Activated CD8-positive, alpha-beta memory T cell treated with anti-CD3 and anti-CD28 coated beads for 1 hour (primary cell): ENCODE measurements around the gene GNE.
"Not testable (repeated sequence)": the region's sequence is repeated elsewhere in the genome, so short reads cannot be mapped to it uniquely, and the experiment has no call there.

Experiments used
- DNase-seq, 2 donors: peaks; one replicate each; pipeline ENCODE4 v3.0.0-alpha.2; 2020; ENCODE audit warnings: low read depth in 1 of 2; ENCODE audit errors: extremely low read depth in 1 of 2

GNE gene

GRCh38 chr9:36208521-36209253 is 49.6 kb downstream of the GNE start:
- DNase-seq: no peak

GRCh38 chr9:36207546-36208012 is 50.7 kb downstream of the GNE start:
- no peak for DNase-seq

GRCh38 chr9:36207016-36207415 is 51.2 kb downstream of the GNE start:
- no peak for DNase-seq

DNA sequence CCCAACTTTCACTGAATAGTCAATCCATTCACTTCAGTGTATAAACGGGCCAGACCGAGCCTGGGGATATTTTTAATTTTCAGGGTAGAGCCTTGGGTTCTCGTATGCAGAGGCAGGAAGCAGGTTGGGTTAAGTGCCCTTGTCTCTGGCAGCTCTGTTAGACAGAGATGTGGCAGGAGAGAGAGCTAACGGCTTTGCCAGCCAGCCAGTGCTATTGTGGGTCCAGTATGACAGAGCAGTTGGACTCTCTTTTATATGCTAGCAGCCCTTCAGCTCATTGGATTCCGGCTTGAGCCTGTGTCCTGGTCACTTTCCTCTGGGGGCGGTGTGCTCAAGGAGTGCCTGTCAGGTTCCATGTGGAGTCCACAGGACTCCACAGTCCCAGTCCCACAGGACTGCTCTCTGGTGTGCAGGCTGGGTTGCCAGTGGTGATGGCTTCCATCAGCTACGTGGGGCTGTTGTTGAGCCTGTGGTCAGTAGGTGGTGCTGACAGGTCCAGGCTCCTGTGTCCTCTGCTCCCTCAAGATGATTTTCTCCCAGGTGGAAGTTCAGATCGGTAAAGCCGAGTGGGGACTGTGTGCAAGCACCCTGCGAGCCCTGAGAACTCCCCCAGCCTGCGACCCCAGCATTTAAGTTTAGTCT is 53.2 kb downstream of the GNE start:
- DNase-seq: no peak

DNA sequence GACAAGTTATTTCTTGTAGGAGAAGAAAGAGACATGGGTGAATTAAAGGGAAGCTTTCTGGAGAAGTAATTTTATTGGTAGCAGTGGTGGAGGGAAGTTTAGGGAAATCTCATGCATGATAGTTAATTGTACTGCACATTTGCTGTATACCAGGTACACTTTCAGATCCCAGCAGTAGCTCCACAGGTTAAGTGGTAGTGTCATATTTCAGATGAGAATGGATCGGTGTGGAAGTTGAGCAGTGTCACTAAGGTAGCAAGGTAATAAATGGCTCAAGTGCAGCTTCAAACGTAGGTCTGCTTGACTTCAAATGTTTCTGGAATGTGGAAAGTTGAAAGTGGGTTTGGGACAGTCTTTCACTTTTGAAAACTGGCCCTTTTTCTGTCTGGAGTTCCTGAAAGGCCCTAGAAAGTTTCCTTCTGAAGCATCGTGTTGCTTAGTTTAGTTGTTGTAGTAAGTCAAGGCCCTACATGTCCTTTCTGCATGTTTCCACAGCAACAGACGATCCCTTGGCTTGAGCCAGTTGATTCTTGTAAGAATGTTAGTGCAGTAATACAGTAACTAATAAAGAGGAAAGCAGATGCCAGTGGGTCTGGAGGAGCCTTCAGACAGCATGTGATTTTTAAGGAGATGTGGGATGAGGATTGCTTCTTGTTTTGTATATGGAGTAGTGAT is 63.8 kb downstream of the GNE start:
- DNase-seq: no peak

DNA sequence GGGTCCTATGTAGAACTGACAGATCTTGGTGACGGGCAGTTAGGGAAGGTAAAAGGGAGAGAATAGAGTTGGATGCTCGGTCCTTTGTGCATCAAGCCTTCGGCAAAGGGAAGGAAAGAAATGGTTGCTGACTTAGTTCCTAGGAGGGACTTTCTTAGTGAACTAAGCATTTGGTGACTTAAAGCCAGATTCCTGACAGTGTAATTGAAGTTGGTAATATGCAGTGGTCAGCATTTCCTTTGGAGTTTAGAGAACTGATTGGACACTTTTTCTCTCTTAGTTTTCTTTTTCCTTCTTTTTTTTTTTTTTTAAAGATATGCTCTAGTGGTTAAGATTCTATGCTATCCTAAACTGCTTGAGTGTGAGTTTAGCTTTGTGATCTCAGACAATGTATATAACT is 65.2 kb downstream of the GNE start:
- DNase-seq: no peak

- DNase-seq: no peak
Observed at GRCh38 chr9:36192196-36192595, 66.1 kb downstream of the GNE start.

DNA sequence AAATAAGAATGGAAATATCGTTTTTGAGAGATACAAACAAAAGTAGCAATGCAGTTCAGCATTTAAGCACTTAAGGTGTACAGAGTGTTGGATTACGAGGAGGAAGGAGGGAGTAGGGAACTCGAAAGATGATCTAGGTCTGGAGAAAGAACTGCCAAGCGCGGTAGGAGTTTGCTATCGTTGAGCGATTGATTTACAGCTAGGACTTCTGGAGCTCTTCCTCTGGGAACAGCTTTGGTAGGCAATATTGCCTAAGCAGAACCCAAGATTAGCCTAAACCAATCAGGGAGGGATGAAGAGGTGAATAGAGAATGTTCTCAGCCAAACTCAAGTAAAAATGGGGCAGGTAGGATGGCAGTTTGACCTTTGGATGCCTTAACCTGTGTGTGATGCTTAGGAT is 66.6 kb downstream of the GNE start:
- no peak for DNase-seq

GRCh38 chr9:36191290-36191645 is 67.0 kb downstream of the GNE start:
- peak; percentile 1 to 28 for DNase-seq

DNA sequence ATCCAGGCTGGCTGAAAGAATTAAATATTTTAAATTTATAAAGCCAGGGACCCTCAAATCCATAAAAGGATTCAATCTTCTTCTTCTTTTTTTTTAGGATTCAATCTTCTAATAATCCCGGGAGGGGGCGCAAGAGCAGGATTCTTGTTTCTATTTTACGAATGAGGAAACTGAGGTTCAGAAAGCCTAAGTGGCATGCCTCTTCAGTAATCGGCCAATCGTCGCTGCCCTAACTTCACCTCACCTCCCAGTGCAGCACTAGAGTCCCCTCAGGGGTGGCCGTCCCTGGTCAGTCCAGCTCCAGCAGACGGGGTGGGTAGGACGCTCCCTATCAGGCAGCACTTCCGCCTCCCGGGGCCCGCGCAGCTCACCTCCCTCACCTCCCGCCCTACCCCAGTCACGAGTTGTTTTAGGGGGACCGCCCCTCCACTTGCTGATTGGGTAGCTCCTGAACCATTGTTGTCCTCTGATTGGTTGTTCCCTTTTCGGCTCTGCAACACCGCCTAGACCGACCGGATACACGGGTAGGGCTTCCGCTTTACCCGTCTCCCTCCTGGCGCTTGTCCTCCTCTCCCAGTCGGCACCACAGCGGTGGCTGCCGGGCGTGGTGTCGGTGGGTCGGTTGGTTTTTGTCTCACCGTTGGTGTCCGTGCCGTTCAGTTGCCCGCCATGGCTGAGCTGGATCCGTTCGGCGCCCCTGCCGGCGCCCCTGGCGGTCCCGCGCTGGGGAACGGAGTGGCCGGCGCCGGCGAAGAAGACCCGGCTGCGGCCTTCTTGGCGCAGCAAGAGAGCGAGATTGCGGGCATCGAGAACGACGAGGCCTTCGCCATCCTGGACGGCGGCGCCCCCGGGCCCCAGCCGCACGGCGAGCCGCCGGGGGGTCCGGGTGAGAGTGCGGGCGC is 67.6 kb downstream of the GNE start, which contains the start of gene CLTA:
Gene CLTA, plus strand, starts transcription at position 534 of the 902 bp plus-strand sequence. Its CDS starts 136 bp downstream, at position 670.
- DNase-seq: peak; percentile 83 to 86

GRCh38 chr9:36189976-36190375 is 68.3 kb downstream of the GNE start:
- DNase-seq: no peak

DNA sequence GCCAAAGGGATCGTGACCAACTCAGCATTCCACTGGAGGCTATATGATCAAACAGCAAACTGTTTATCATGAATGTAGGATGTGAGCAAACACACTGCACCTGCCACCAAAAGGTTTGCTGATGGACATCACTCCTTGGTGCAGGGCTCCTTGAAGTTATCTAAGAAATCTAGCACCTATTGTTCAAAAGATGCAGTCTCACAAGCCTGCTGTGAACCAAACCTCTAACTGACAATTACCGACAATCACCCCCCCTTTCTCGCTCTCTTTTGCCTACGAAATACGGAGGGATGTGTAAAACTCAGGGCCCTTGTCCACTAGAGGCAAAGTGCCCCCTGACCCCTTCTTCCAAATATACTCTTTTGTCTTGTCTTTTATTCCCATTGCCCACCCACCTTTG is 70.0 kb downstream of the GNE start:
- DNase-seq: no peak

- no peak for DNase-seq
Observed at GRCh38 chr9:36187414-36187813, 70.8 kb downstream of the GNE start.

- DNase-seq: not testable (repeated sequence)
Observed at GRCh38 chr9:36180243-36180642, 78.0 kb downstream of the GNE start.

- no peak for DNase-seq
Observed at GRCh38 chr9:36177571-36177970, 80.7 kb downstream of the GNE start.

- DNase-seq: not testable (repeated sequence)
Observed at GRCh38 chr9:36176496-36176895, 81.8 kb downstream of the GNE start.

DNA sequence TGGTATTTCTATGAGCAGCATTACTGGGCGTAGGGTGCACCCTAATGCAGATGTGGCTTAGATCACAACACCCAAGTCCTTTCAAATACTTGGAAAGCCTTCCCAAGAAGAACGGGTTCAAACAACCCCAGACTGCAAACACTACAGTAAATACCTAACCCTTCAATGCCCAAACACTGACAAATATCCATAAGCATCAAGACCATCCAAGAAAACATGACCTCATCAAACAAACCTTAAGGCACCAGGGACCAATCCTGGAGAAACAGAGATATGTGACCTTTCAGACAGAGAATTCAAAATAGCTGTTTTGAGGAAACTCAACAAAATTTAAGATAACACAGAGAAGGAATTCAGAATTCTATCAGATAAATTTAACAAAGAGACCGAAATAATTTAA is 83.0 kb downstream of the GNE start:
- not testable (repeated sequence) for DNase-seq

GRCh38 chr9:36174731-36175130 is 83.5 kb downstream of the GNE start:
- DNase-seq: no peak

DNA sequence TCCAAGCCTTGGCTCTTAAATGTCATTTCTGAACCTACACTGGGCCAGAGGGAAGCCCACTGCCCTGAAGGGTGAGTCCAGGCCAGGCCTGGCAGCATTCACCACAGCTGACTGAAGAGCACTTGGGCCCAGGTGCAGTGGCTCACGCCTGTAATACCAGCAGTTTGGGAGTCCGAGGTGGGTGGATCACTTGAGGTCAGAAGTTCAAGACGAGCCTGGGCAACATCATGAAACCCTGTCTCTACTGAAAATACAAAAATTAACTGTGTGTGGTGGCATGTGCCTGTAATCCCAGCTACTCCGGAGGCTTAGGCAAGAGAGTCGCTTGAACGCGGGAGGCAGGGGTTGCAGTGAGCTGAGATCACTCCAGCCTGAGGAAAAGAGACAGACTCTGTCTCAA is 84.0 kb downstream of the GNE start:
- no peak for DNase-seq

DNA sequence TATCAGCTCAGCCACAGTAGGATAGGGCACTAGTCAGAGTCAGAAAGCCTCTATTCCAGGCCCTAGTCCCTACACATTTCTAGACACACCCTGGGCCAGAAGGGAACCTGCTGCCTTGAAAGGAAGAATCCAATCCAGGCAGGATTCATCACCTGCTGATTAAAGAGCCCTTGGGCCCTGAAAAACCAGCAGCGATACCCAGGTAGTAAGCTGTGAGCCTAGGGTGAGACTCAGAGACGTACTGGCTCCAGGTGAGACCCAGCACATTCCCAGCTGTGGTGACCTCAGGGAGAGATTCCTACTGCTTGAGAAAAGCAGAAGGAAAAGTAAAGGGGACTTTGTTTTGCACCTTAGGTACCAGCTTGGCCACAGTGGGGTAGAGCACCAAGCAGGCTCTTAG is 84.4 kb downstream of the GNE start:
- no peak for DNase-seq

GRCh38 chr9:36170531-36170930 is 87.7 kb downstream of the GNE start:
- DNase-seq: no peak
